Upper lobe of left lung (tissue), 6 donors: ENCODE data around the gene NPHP1. TPM values are rescaled to one million over a fixed set of nuclear protein-coding genes. Genes with fewer than 3 reads are reported as not detected.
"Not testable (repeated sequence)": the region's sequence is repeated elsewhere in the genome, so short reads cannot be mapped to it uniquely, and the experiment has no call there.

Experiments
- ATAC-seq, 2 donors: fragments of 200-7000 bp; cut with Tn5 transposase; one replicate each; pipeline ENCODE4 v1.9.1; 2022; ENCODE audit warnings: mild to moderate bottlenecking in 2 of 2, moderate library complexity in 2 of 2; ENCODE audit not compliant: low FRiP score in 2 of 2
- DNase-seq, 2 donors: peaks; one replicate each; pipeline ENCODE4 v3.0.0-alpha.2; 2019 to 2020
- H3K27ac ChIP-seq, 4 donors: fragments of 200-600 bp; sonication (generic); one replicate each; pipeline ENCODE4 v1.5.1; 2016 to 2019
- H3K27me3 ChIP-seq, 4 donors: fragments of 200-600 bp; sonication (generic); one replicate each; pipeline ENCODE4 v1.5.1; 2017 to 2019
- H3K36me3 ChIP-seq, 4 donors: fragments of 200-600 bp; sonication (generic); one replicate each; pipeline ENCODE4 v1.5.1; 2016 to 2019
- H3K4me1 ChIP-seq, 4 donors: fragments of 200-600 bp; sonication (generic); one replicate each; pipeline ENCODE4 v1.5.1; 2018 to 2019
- H3K4me3 ChIP-seq, 4 donors: fragments of 200-600 bp; sonication (generic); one replicate each; pipeline ENCODE4 v1.5.1; 2017 to 2019; ENCODE audit warnings: mild to moderate bottlenecking in 2 of 4, moderate library complexity in 1 of 4
- H3K9me3 ChIP-seq, 4 donors: fragments of 200-600 bp; sonication (generic); one replicate each; pipeline ENCODE4 v1.5.1; 2018 to 2019
- EP300 ChIP-seq, 4 donors: sonication (generic); formaldehyde crosslinking; IDR thresholded peaks; one replicate each; pipeline ENCODE4 v1.5.1; 2017; ENCODE audit warnings: antibody characterized with exemption in 4 of 4, control low read depth in 2 of 4
- POLR2A ChIP-seq, 4 donors: fragments of 450-650 bp; IDR thresholded peaks; one replicate each; pipeline ENCODE4 v1.5.1; 2016 to 2017; ENCODE audit warnings: antibody characterized with exemption in 4 of 4, mild to moderate bottlenecking in 2 of 4
- POLR2AphosphoS5 ChIP-seq, 2 donors: sonication (generic); formaldehyde crosslinking; IDR thresholded peaks; one replicate each; pipeline ENCODE4 v1.5.1; 2017; ENCODE audit warnings: antibody characterized with exemption in 2 of 2
- WGBS, 2 donors: methylation state at CpG; one replicate each; pipeline ENCODE4 v1.1.5; 2017 to 2018; 5-methylcytosine and 5-hydroxymethylcytosine counted together
- total RNA-seq, 6 donors: library from RNA; depleted of rRNA in 4 of 6; stranded (reverse); fragments of >200 nt in 4 of 6; gene quantifications; one replicate each; pipeline versions ENCODE4 v1.1.0 to v1.2.1, GENCODE V29; 2016 to 2021
- TF ChIP-seq, protein P1 (sequence below), 6 experiments: fragments of 450-650 bp in 4 of 6; fragments of 200-600 bp in 2 of 6; sonication (generic) in 2 of 6; IDR thresholded peaks; one replicate each; pipeline ENCODE4 v1.5.1; 2016 to 2019; ENCODE audit warnings: antibody characterized with exemption in 6 of 6
- donor health status: DM: no; HTN: no; CAD: no; lungs with moderate emphysema.
- donor health status: DM: no; HTN: yes; CAD: no; lungs with severe emphysema.

Gene NPHP1
- total RNA-seq, 6 donors from 2014 or later, result 3.2 to 18.4 (median 5.4) TPM

DNA sequence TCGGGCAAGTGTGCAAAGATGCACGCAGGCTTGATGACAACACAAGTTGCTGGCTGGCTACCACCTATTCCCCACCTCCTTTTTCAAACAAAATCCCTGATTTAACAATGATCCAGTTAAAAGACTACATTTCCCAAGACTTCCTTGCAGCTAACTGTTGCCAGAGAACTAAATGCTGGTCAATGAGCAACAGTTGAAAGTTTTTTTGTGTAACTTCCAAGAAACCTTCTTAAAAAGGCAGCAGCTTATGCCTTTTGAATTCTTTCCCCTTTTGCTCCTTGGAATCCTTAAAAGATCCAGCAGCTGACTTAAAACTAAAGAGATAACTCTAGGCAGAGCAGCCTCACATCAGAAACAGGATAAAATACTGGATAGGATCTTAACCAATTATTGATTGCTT lies 38.5 kb downstream of the NPHP1 start:
- DNase-seq (no peak), ATAC-seq (no peak)
- Histone ChIP-seq H3K4me3 (no peak overlapping the region), H3K36me3 (no peaks in the 10 kb centered on the region), H3K27me3 (no peaks in the 10 kb centered on the region), H3K9me3 (no peaks in the 10 kb centered on the region), H3K4me1 (no peaks in the 10 kb centered on the region), H3K27ac (no peak overlapping the region)
- WGBS, 2 donors, result 91 to 97% methylated on average over 2 of the region's 2 CpGs
- TF ChIP-seq, protein P1, sequence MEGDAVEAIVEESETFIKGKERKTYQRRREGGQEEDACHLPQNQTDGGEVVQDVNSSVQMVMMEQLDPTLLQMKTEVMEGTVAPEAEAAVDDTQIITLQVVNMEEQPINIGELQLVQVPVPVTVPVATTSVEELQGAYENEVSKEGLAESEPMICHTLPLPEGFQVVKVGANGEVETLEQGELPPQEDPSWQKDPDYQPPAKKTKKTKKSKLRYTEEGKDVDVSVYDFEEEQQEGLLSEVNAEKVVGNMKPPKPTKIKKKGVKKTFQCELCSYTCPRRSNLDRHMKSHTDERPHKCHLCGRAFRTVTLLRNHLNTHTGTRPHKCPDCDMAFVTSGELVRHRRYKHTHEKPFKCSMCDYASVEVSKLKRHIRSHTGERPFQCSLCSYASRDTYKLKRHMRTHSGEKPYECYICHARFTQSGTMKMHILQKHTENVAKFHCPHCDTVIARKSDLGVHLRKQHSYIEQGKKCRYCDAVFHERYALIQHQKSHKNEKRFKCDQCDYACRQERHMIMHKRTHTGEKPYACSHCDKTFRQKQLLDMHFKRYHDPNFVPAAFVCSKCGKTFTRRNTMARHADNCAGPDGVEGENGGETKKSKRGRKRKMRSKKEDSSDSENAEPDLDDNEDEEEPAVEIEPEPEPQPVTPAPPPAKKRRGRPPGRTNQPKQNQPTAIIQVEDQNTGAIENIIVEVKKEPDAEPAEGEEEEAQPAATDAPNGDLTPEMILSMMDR (IDR thresholded peaks at IDR 0.05), result no peak
- TF ChIP-seq POLR2AphosphoS5 (IDR thresholded peaks at IDR 0.05) (no peak), EP300 (IDR thresholded peaks at IDR 0.05) (no peak), POLR2A (IDR thresholded peaks at IDR 0.05) (no peak)

- Histone ChIP-seq H3K36me3 (no peaks in the 10 kb centered on the region), H3K4me3 (no peak overlapping the region), H3K27ac (peak overlapping the region in 1 of 4 donors; percentile 15), H3K27me3 (no peaks in the 10 kb centered on the region), H3K4me1 (peaks cover 0 to 4% (median 3%) of the 10 kb centered on the region in 4 donors), H3K9me3 (peaks cover 0 to 5% (median 0%) of the 10 kb centered on the region in 4 donors)
- WGBS, 2 donors, result 31 to 33% methylated on average over 4 of the region's 4 CpGs
- ATAC-seq, result peak; percentile 73 to 89
- no peak for DNase-seq
- TF ChIP-seq EP300 (IDR thresholded peaks at IDR 0.05) (no peak), POLR2A (IDR thresholded peaks at IDR 0.05) (no peak), POLR2AphosphoS5 (IDR thresholded peaks at IDR 0.05) (peak in 1 of 2 donors; percentile 14)
- TF ChIP-seq, protein P1 (IDR thresholded peaks at IDR 0.05), result peak; percentile 43 to 89 (median 82)
Measured at GRCh38 chr2:110157153-110157793, 47.5 kb downstream of the NPHP1 start.

DNA sequence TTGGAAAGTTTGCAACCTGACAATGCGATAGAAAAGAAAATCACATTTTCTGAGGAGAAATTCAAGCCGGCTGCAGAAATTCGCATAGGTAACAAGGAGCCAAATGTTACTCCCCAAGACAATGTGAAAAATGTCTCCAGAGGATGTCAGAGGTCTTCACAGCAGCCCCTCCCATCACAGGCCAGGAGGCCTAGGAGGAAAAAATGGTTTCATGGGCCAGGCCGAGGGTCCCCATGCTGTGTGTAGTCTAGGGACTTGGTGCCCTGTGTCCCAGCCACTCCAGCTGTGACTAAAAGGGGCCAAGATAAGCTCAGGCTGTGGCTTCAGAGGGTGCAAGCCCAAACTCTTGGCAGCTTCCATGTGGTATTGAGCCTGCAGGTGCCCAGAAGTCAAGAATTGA lies 50.0 kb downstream of the NPHP1 start:
- not testable (repeated sequence) for H3K9me3 ChIP-seq, H3K27ac ChIP-seq, H3K4me3 ChIP-seq, H3K27me3 ChIP-seq, ATAC-seq, H3K4me1 ChIP-seq, H3K36me3 ChIP-seq, DNase-seq
- WGBS, 2 donors, result 96 to 97% methylated on average over 4 of the region's 4 CpGs

DNA sequence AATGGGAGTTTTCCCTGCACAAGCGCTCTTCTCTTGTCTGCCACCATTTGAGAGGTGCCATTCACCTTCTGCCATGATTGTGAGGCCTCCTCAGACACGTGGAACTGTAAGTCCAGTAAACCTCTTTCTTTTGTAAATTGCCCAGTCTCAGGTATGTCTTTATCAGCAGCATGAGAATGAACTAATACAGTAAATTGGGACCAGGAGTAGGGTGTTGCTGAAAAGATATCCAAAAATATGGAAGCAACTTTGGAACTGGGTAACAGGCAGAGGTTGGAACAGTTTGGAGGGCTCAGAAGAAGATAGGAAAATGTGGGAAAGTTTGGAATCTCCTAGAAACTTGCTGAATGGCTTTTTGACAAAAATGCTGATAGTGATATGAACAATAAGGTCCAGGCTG lies 50.6 kb downstream of the NPHP1 start:
- not testable (repeated sequence) for H3K4me3 ChIP-seq, H3K36me3 ChIP-seq, H3K27ac ChIP-seq, DNase-seq, H3K4me1 ChIP-seq, H3K9me3 ChIP-seq, H3K27me3 ChIP-seq, ATAC-seq
- 66 to 89% methylated on average over 2 of the region's 2 CpGs for WGBS, 2 donors

GRCh38 chr2:110153416-110153815 lies 51.4 kb downstream of the NPHP1 start:
- no peak overlapping the region for H3K4me3 ChIP-seq
- peaks cover 0 to 4% (median 3%) of the 10 kb centered on the region in 4 donors for H3K4me1 ChIP-seq
- H3K9me3 ChIP-seq, result peaks cover 0 to 5% (median 0%) of the 10 kb centered on the region in 4 donors
- 83 to 89% methylated on average over 2 of the region's 2 CpGs for WGBS, 2 donors
- H3K36me3 ChIP-seq, result no peaks in the 10 kb centered on the region
- no peak overlapping the region for H3K27ac ChIP-seq
- no peaks in the 10 kb centered on the region for H3K27me3 ChIP-seq
- no peak for TF ChIP-seq EP300 (IDR thresholded peaks at IDR 0.05)
- no peak for TF ChIP-seq POLR2A (IDR thresholded peaks at IDR 0.05)
- TF ChIP-seq POLR2AphosphoS5 (IDR thresholded peaks at IDR 0.05), result no peak
- TF ChIP-seq, protein P1 (IDR thresholded peaks at IDR 0.05), result no peak
- no peak for ATAC-seq
- no peak for DNase-seq

GRCh38 chr2:110152943-110153342 lies 51.9 kb downstream of the NPHP1 start:
- H3K27me3 ChIP-seq, result no peaks in the 10 kb centered on the region
- ATAC-seq, result no peak
- H3K36me3 ChIP-seq, result no peaks in the 10 kb centered on the region
- H3K4me3 ChIP-seq, result no peak overlapping the region
- TF ChIP-seq POLR2AphosphoS5 (IDR thresholded peaks at IDR 0.05) (no peak), POLR2A (IDR thresholded peaks at IDR 0.05) (no peak), EP300 (IDR thresholded peaks at IDR 0.05) (no peak)
- TF ChIP-seq, protein P1 (IDR thresholded peaks at IDR 0.05), result no peak
- peaks cover 0 to 4% (median 3%) of the 10 kb centered on the region in 4 donors for H3K4me1 ChIP-seq
- WGBS, 2 donors, result 50 to 52% methylated on average over 3 of the region's 3 CpGs
- peaks cover 0 to 5% (median 0%) of the 10 kb centered on the region in 4 donors for H3K9me3 ChIP-seq
- H3K27ac ChIP-seq, result no peak overlapping the region
- DNase-seq, result no peak
